Heart left ventricle (tissue), 13 donors: ENCODE data around the gene CACNA1S.

Experiments
- CTCF ChIP-seq, 12 donors: fragments of 200-600 bp; sonication (generic) in 4 of 12; IDR thresholded peaks; one replicate each; pipeline versions ENCODE4 v1.5.0 to v1.8.0; 2018 to 2022; ENCODE audit warnings: antibody characterized with exemption in 12 of 12, mild to moderate bottlenecking in 5 of 12
- POLR2A ChIP-seq, 2 donors: fragments of 450-650 bp; IDR thresholded peaks; one replicate each; pipeline ENCODE4 v1.6.1; 2017; ENCODE audit warnings: antibody characterized with exemption in 2 of 2, mild to moderate bottlenecking in 2 of 2, moderate library complexity in 2 of 2
- donor health status: ischemic (EF 13 %, LVEDD 7.1; RV severe dilation, severe dysfunction).
- donor health status: DM: no; HTN: yes; CAD: no.
- donor health status: DM: no; HTN: no; CAD: no.
- donor health status: ischemic (EF 25% LVEDD 6.9; RV normal size, moderate dysfunction).
- donor health status: ischemic (EF 25% LVEDD 5.7; RV mildly dilated, moderate dysfunction).
- donor health status: ischemic (EF 35%, LVEDD 5.7; RV mildly dilated, moderate dysfunction).
- donor health status: nonischemic (EF 11% LVEDD 7.7; RV severe dilation, severe dysfunction).
- donor health status: DM: yes; HTN: yes; CAD: no.
- donor health status: PGD.
- donor health status: ischemic (EF 29% LVEDD 5.4; RV normal size, mild dysfunction).
- donor health status: nonischemic (EF 23%, LVEDD 6.1; RV moderate dilation, normal function).

- TF ChIP-seq CTCF (IDR thresholded peaks at IDR 0.05) (no peak), POLR2A (IDR thresholded peaks at IDR 0.05) (no peak)
These were observed 39.3 kb downstream of the CACNA1S start for GRCh38 chr1:201072922-201073321.
